ENCODE measurements around the gene ZXDB. TPM values are rescaled to one million over a fixed set of nuclear protein-coding genes. Genes with fewer than 3 reads are reported as not detected.
"Not testable (repeated sequence)": the region's sequence is repeated elsewhere in the genome, so short reads cannot be mapped to it uniquely, and the experiment has no call there.

The ZXDB gene
- total RNA-seq, 3 donors from 2014 or later = 10.9 to 22.4 (median 11.8) TPM

DNA sequence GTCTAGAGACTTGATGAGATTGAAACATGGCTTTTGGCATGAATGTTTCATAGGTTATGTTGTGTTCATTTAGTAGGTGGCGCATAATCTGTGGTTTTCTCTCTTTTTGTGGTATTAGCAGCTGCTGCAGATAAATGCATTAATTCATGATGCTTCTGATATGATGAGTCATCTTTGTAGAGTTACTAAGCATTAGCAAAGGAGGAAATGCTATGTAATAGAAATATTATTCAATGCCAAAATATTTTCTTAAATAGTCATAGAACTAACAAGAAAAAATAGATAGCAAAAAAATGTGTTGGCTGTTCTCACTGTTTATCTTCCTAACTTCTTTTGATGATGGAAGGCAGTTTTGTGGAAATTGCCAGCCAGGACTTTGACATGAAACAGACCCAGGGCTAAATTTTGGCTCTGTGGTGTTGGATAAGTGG, 3.6 kb downstream of the ZXDB start:
- intact Hi-C loops (cut with DNase I; ENCODE audit: low total_unique reads) = no loop called here
- TF ChIP-seq POLR2AphosphoS5 (IDR thresholded peaks at IDR 0.05) (no peak), POLR2A (IDR thresholded peaks at IDR 0.05) (no peak)
- TF ChIP-seq, protein P1, sequence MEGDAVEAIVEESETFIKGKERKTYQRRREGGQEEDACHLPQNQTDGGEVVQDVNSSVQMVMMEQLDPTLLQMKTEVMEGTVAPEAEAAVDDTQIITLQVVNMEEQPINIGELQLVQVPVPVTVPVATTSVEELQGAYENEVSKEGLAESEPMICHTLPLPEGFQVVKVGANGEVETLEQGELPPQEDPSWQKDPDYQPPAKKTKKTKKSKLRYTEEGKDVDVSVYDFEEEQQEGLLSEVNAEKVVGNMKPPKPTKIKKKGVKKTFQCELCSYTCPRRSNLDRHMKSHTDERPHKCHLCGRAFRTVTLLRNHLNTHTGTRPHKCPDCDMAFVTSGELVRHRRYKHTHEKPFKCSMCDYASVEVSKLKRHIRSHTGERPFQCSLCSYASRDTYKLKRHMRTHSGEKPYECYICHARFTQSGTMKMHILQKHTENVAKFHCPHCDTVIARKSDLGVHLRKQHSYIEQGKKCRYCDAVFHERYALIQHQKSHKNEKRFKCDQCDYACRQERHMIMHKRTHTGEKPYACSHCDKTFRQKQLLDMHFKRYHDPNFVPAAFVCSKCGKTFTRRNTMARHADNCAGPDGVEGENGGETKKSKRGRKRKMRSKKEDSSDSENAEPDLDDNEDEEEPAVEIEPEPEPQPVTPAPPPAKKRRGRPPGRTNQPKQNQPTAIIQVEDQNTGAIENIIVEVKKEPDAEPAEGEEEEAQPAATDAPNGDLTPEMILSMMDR (IDR thresholded peaks at IDR 0.05) = no peak
- Histone ChIP-seq H3K9me3 (no peaks in the 10 kb centered on the region), H3K27ac (no peak overlapping the region), H3K27me3 (peaks cover 0 to 11% of the 10 kb centered on the region in 2 donors), H3K36me3 (no peaks in the 10 kb centered on the region), H3K4me1 (no peaks in the 10 kb centered on the region), H3K4me3 (peak overlapping the region in 1 of 3 donors; percentile 12)
- DNase-seq (ENCODE audit: low spot score in 2 of 2) = no peak

DNA sequence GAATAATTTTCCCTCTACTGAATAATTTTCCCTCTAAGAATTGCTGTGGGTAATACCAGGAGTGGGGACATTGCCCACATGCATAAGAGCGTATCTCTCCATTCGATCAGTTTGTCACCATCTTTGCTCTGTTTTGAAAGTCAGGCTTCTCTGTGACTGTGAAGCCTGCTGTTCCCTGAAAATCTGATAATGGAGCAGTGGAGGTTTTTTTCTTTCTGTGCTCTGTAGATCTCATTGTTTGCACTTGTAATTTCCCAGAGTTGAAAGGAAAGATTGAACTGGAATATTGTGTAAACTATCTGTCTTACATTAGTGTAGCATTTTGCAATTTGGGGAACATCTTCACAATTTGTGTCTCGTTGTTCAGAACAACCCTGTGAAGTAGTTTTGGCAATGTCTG, 4.3 kb downstream of the ZXDB start:
- intact Hi-C loops (cut with DNase I; ENCODE audit: low total_unique reads) = no loop called here
- Histone ChIP-seq H3K4me3 (peak overlapping the region in 2 of 3 donors; percentile 1 to 12), H3K4me1 (no peaks in the 10 kb centered on the region), H3K27me3 (peaks cover 0 to 11% of the 10 kb centered on the region in 2 donors), H3K36me3 (no peaks in the 10 kb centered on the region), H3K27ac (peak overlapping the region in 1 of 2 donors; percentile 23), H3K9me3 (no peaks in the 10 kb centered on the region)
- no peak for DNase-seq (ENCODE audit: low spot score in 2 of 2)
- TF ChIP-seq, protein P1 (IDR thresholded peaks at IDR 0.05) = no peak
- no peak for TF ChIP-seq POLR2AphosphoS5 (IDR thresholded peaks at IDR 0.05)
- no peak for TF ChIP-seq POLR2A (IDR thresholded peaks at IDR 0.05)

DNA sequence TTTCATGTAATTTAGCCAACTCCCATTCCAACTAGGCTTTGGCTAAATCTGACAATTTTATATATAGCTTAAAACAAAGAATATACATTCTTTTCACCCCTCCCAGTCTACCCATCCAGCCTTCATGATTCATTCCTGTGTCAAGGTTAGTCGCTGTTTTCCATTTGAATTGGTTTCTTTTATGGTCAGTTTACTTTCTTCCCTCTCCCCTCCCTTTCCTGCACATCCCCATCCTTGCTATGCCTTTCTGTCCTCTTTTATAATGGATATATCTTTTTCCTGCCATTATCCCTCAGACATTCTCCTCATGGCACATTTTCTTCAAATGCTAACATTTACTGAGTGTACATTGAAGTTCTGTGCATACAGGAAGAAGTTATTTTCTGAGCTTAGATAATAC, 4.7 kb downstream of the ZXDB start:
- no peak for DNase-seq (ENCODE audit: low spot score in 2 of 2)
- Histone ChIP-seq H3K4me1 (no peaks in the 10 kb centered on the region), H3K27me3 (peaks cover 0 to 11% of the 10 kb centered on the region in 2 donors), H3K36me3 (no peaks in the 10 kb centered on the region), H3K27ac (no peak overlapping the region), H3K4me3 (peak overlapping the region in 1 of 3 donors; percentile 1), H3K9me3 (no peaks in the 10 kb centered on the region)
- TF ChIP-seq, protein P1 (IDR thresholded peaks at IDR 0.05) = no peak
- TF ChIP-seq POLR2A (IDR thresholded peaks at IDR 0.05) = no peak
- no peak for TF ChIP-seq POLR2AphosphoS5 (IDR thresholded peaks at IDR 0.05)
- intact Hi-C loops (cut with DNase I; ENCODE audit: low total_unique reads) = no loop called here

DNA sequence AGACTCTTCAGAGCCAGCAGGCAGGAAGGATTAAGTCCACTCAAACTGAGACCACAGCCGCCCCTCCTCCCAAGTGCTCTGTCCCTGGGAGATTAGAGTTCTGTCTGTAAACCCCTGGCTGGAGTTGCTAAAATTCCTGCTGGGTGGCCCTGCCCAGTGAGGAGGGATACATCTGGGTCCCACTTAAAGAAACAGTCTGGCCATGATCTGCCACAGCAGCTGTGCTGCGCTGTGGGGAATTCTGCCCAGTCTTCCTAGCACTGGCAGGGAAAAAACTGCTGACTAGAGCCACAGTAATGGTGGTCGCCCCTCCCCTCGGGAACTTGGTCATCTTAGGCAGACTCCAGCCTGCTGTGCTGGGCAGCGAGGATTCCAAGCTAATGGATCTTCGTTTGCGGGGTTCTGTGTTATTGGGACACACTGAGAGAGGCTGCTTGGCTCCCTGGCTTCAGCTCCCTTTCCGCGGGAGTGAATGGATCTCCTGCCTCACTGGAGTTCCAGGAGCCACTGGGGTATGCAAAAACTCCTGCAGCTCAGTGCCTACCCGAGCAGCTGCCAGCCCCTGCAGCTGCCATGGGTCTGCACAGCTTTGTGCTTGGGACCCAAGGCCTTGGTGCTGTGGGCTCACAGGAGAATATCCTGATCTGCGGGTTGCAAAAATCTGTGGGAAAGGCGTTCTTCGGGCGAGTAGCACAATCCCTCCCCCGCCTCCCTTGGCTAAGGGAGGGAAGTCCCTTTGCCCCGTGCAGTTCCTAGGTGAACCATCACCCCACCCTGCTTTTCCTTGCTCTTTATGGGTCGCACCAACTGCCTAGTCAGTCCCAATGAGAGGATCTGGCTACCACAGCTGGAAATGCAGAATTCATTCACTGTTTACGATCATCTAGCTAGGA, 15.7 kb downstream of the ZXDB start:
- H3K4me1 ChIP-seq = no peaks in the 10 kb centered on the region
- no peak overlapping the region for H3K27ac ChIP-seq
- peaks cover 17% of the 10 kb centered on the region in 2 donors for H3K9me3 ChIP-seq
- TF ChIP-seq, protein P1 (IDR thresholded peaks at IDR 0.05) = no peak
- TF ChIP-seq POLR2AphosphoS5 (IDR thresholded peaks at IDR 0.05) (no peak), POLR2A (IDR thresholded peaks at IDR 0.05) (no peak)
- no peaks in the 10 kb centered on the region for H3K36me3 ChIP-seq
- H3K27me3 ChIP-seq = peaks cover 0 to 3% of the 10 kb centered on the region in 2 donors
- no peak for DNase-seq (ENCODE audit: low spot score in 2 of 2)
- no peak overlapping the region for H3K4me3 ChIP-seq
- intact Hi-C loops (cut with DNase I; ENCODE audit: low total_unique reads) = no loop called here

GRCh38 chrX:57613351-57613750, 21.5 kb downstream of the ZXDB start:
- H3K27ac ChIP-seq; H3K4me3 ChIP-seq; DNase-seq (ENCODE audit: low spot score in 2 of 2); intact Hi-C loops (cut with DNase I; ENCODE audit: low total_unique reads); H3K36me3 ChIP-seq; H3K4me1 ChIP-seq; H3K27me3 ChIP-seq: not testable (repeated sequence)
- H3K9me3 ChIP-seq = peaks cover 11 to 34% of the 10 kb centered on the region in 2 donors

DNA sequence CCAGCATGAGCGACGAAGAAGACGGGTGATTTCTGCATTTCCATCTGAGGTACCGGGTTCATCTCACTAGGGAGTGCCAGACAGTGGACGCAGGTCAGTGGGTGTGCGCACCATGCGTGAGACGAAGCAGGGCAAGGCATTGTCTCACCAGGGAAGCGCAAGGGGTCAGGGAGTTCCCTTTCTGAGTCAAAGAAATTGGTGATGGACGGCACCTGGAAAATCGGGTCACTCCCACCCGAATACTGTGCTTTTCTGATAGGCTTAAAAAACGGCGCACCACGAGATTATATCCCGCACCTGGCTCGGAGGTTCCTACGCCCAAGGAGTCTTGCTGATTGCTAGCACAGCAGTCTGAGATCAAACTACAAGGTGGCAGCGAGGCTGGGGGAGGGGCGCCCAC, 37.6 kb downstream of the ZXDB start:
- intact Hi-C loops (cut with DNase I; ENCODE audit: low total_unique reads); H3K4me1 ChIP-seq: not testable (repeated sequence)

More for the DNA sequence above, 37.6 kb downstream of the ZXDB start:
- H3K9me3 ChIP-seq = peaks cover 25 to 38% of the 10 kb centered on the region in 2 donors
- not testable (repeated sequence) for H3K27me3 ChIP-seq; H3K36me3 ChIP-seq; H3K27ac ChIP-seq; H3K4me3 ChIP-seq; DNase-seq (ENCODE audit: low spot score in 2 of 2)

Measured in breast epithelium (tissue), 4 donors.